Breast epithelium (tissue), 4 donors: ENCODE results near the gene TK1. TPM values are rescaled to one million over a fixed set of nuclear protein-coding genes. Genes with fewer than 3 reads are reported as not detected.
A peak's percentile ranks its signal among the peaks of the same experiment; 100 is the strongest.

Source experiments
- DNase-seq, 2 donors: peaks; one replicate each; pipeline ENCODE4 v3.0.0-alpha.2; 2019; ENCODE audit warnings: low spot score in 2 of 2
- H3K27ac ChIP-seq, 2 donors: fragments of 200-600 bp; sonication (generic) in 1 of 2; one replicate each; pipeline ENCODE4 v1.5.1; 2016 to 2019; ENCODE audit warnings: mild to moderate bottlenecking in 1 of 2
- H3K27me3 ChIP-seq, 2 donors: fragments of 200-600 bp; sonication (generic) in 1 of 2; one replicate each; pipeline versions ENCODE4 v1.5.1 to v1.6.0; 2017 to 2019; ENCODE audit warnings: control low read depth in 1 of 2, mild to moderate bottlenecking in 1 of 2
- H3K36me3 ChIP-seq: fragments of 200-600 bp; one replicate; pipeline ENCODE4 v1.5.1; 2019
- H3K4me1 ChIP-seq, 2 donors: fragments of 200-600 bp; sonication (generic); one replicate each; pipeline ENCODE4 v1.5.1; 2016 to 2019; ENCODE audit warnings: control low read depth in 1 of 2
- H3K4me3 ChIP-seq, 3 donors: fragments of 200-600 bp; sonication (generic); 1 replicate in 2 of 3; 2 replicates in 1 of 3; pipeline ENCODE4 v1.5.1; 2016 to 2019; ENCODE audit warnings: mild to moderate bottlenecking in 3 of 3, moderate library complexity in 2 of 3
- H3K9me3 ChIP-seq, 2 donors: fragments of 200-600 bp; sonication (generic) in 1 of 2; one replicate each; pipeline ENCODE4 v1.5.1; 2016 to 2019; ENCODE audit warnings: control low read depth in 1 of 2
- CTCF ChIP-seq, 3 donors: fragments of 450-650 bp; IDR thresholded peaks; one replicate each; pipeline ENCODE4 v1.5.1; 2016 to 2017; ENCODE audit warnings: antibody characterized with exemption in 3 of 3, mild to moderate bottlenecking in 3 of 3, moderate library complexity in 3 of 3
- POLR2A ChIP-seq: fragments of 450-650 bp; IDR thresholded peaks from one replicate; pipeline ENCODE4 v1.6.1; 2016; ENCODE audit warnings: antibody characterized with exemption, mild to moderate bottlenecking, moderate library complexity
- POLR2AphosphoS5 ChIP-seq, 3 donors: sonication (generic); formaldehyde crosslinking; IDR thresholded peaks; one replicate each; pipeline ENCODE4 v1.6.1; 2017; ENCODE audit warnings: antibody characterized with exemption in 3 of 3
- intact Hi-C: fragments of 100-400 bp; cut with DNase I; formaldehyde crosslinking; loops from one replicate; pipeline ENCODE4 v1.15.1; 2023; ENCODE audit warnings: low total_unique reads
- total RNA-seq, 3 donors: library from RNA; depleted of rRNA; stranded (reverse); fragments of >200 nt; gene quantifications; one replicate each; pipeline ENCODE4 v1.1.0, GENCODE V29; 2016

TK1 gene
- total RNA-seq, 3 donors from 2014 or later, result 2.6 to 5.6 (median 3.7) TPM

DNA sequence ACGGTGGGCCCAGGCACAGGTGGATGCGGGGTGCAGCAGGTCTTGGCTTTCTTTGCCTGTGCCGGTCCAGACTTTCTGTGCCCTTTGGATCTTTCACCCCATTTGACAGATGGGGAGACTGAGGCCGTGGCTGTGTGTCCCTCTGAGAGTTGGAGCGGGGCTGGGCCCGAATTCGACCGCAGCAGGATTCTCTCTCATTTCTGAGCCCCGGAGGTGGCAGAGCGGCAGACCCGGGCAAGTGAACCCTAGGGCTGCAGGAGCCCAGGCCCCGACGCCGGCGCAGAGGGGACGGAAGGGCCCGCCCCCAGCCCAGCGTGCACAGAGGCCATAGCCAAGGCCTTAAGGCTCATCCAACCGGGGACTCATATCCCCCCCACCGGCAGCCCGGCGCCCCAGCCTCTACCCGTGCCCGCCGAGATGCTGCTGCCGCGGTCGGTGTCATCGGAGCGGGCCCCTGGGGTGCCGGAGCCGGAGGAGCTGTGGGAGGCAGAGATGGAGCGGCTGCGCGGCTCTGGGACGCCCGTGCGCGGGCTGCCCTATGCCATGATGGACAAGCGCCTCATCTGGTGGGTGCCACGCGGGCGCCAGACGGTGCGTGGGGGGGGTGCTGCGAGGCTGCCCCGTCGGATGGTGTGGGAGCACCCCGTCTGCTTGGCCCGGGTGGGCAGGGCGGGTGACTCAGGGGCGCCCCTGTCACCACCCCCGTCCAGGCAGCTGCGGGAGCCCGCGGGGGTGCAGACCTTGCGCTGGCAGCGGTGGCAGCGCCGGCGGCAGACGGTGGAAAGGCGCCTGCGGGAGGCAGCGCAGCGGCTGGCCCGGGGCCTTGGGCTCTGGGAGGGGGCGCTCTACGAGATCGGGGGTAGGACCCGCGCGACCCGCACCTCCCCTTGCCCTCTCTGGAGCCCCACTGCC, 55.4 kb downstream of the TK1 start:
- no peaks in the 10 kb centered on the region for H3K36me3 ChIP-seq
- peak overlapping the region; percentile 74 to 90 for H3K27ac ChIP-seq
- H3K4me1 ChIP-seq, result peaks cover 0 to 5% of the 10 kb centered on the region in 2 donors
- TF ChIP-seq POLR2A (no peak), POLR2AphosphoS5 (IDR thresholded peaks at IDR 0.05) (no peak), CTCF (IDR thresholded peaks at IDR 0.05) (no peak)
- no peaks in the 10 kb centered on the region for H3K9me3 ChIP-seq
- DNase-seq, result no peak
- intact Hi-C loops, result no loop called here
- peak overlapping the region; percentile 22 to 65 (median 47) for H3K4me3 ChIP-seq
- H3K27me3 ChIP-seq, result no peaks in the 10 kb centered on the region

GRCh38 chr17:78130437-78131101, 56.3 kb downstream of the TK1 start, which contains the start of gene TMC8:
Gene TMC8, plus strand, starts transcription at chr17:78130771. Its CDS starts 818 bp downstream, at chr17:78131589.
- TF ChIP-seq POLR2AphosphoS5 (IDR thresholded peaks at IDR 0.05) (peak in 1 of 3 donors; percentile 25), CTCF (IDR thresholded peaks at IDR 0.05) (no peak)
- peaks cover 0 to 5% of the 10 kb centered on the region in 2 donors for H3K4me1 ChIP-seq
- no peaks in the 10 kb centered on the region for H3K36me3 ChIP-seq
- peak within 1 kb of the TSS; percentile 90 for H3K27ac ChIP-seq
- H3K9me3 ChIP-seq, result no peaks in the 10 kb centered on the region
- no peak for DNase-seq
- H3K27me3 ChIP-seq, result no peaks in the 10 kb centered on the region
- intact Hi-C loops, result no loop called here
- H3K4me3 ChIP-seq, result peak within 1 kb of the TSS; percentile 22 to 65 (median 47)

DNA sequence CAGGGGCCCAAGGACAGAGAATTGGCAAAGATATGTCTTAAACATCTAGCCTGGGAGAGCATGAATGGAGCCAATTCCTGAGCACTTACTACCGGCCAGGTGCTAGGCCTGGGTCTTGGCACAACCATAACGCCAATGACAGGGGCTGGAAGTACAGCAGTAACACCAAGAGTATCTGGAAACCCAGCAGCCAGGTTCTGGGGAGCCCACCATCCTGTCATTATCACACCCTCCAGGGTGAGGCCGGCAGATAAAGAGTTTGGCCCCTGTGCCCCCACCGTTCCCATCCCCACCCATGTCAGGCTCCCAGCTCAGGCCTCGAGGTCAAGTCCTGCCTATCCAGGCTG, 56.8 kb downstream of the TK1 start:
- Histone ChIP-seq H3K27me3 (no peaks in the 10 kb centered on the region), H3K36me3 (no peaks in the 10 kb centered on the region), H3K9me3 (no peaks in the 10 kb centered on the region), H3K4me1 (peaks cover 0 to 5% of the 10 kb centered on the region in 2 donors), H3K4me3 (no peak overlapping the region), H3K27ac (peak overlapping the region; percentile 90)
- intact Hi-C loops, result no loop called here
- no peak for DNase-seq
- TF ChIP-seq POLR2A, result no peak
- no peak for TF ChIP-seq POLR2AphosphoS5 (IDR thresholded peaks at IDR 0.05)

DNA sequence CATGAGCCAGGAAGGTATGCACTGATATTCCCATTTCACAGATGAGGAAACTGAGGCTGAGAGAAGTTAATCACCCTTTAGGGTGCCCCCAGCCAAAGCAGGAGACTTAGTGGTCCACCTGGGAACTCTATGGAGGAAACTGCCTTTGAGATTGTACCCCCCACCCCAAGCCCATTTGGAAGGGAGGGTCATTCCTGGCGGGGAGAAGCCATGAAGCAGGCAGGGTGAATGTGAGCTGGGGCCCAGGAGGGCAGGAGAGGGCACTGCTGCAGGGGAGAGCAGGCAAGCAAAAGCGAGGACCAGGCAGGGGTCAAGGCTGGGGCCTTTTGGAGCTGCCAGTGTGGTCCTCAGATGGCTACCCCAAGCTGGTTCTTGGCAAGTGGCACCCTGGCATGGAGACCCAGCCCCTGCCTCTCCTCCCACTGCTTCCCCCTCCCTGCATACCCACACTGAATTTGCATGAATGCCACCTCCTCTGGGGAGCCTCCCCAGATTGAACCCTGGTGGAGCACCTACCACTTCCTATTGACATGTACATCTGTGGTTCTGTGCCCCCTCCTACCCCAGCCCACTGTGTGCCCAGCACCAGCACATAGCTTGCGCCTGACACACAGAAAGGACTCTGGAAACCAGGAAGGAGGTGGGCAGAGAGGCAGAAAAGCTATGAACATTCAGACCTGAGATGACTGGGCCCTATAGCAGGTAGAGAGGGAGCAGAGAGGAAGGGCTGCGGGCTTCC, 57.3 kb downstream of the TK1 start:
- H3K9me3 ChIP-seq, result no peaks in the 10 kb centered on the region
- H3K27me3 ChIP-seq, result no peaks in the 10 kb centered on the region
- intact Hi-C loops, result no loop called here
- H3K36me3 ChIP-seq, result no peaks in the 10 kb centered on the region
- DNase-seq, result no peak
- no peak overlapping the region for H3K4me3 ChIP-seq
- H3K4me1 ChIP-seq, result peaks cover 0 to 5% of the 10 kb centered on the region in 2 donors
- TF ChIP-seq CTCF (IDR thresholded peaks at IDR 0.05), result no peak
- no peak for TF ChIP-seq POLR2AphosphoS5 (IDR thresholded peaks at IDR 0.05)
- H3K27ac ChIP-seq, result peak overlapping the region; percentile 90

- Histone ChIP-seq H3K36me3 (peaks cover 3% of the 10 kb centered on the region), H3K4me1 (peaks cover 0 to 5% of the 10 kb centered on the region in 2 donors), H3K27ac (peak within 1 kb of the TSS; percentile 90), H3K4me3 (peak within 1 kb of the TSS; percentile 60 to 86 (median 72)), H3K9me3 (no peaks in the 10 kb centered on the region), H3K27me3 (no peaks in the 10 kb centered on the region)
- DNase-seq, result peak; percentile 68 to 72
- TF ChIP-seq POLR2A (peak; percentile 34), POLR2AphosphoS5 (IDR thresholded peaks at IDR 0.05) (no peak), CTCF (IDR thresholded peaks at IDR 0.05) (no peak)
- intact Hi-C loops, result no loop called here
These were observed 58.1 kb downstream of the TK1 start, which contains the start of gene TMC6 for GRCh38 chr17:78128551-78129350. Gene TMC6, minus strand, starts transcription at chr17:78128755. Its CDS starts 1,923 bp downstream, at chr17:78126832.
